Measurements from ENCODE around the gene TBC1D9B.

Gene TBC1D9B

DNA sequence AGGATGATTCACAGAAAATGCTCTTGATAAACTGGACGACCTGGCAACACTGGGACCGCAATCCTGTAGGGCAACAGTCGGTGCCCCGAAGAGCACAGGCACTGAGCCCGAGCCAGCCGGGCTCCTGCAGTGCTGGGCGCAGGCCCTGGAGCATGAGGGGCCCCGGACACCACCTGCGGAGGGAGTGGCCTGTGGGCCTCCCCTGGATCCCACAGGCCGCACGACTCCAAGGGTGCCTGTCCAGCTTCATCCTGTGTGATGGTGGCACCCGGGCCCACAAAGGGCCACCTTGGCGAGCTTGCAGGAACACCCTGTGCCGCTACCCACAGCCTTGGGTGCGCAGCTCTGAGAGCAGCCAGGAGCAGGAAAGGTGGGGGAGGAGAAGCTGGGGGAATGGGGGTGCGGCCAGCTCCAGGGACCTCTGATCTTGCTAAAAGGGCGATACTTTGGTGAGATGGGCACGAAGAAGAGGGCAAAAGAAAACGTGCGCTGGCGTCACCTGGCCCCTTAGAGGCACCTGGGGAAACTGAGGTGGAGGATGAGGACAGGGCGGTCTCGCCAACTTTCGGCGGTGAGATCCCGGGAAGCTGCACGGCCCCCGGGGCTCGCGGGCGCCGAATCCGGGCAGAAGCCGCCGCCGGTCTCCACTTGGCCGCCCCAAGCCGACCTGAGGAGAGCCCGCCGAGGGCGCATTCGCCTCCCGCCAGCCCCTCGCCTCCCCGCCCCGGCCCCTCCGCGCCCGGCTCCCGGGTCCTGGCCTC is 722 bp downstream of the TBC1D9B start:
- DNase-seq (ENCODE audit: low read depth) = no peak

GRCh38 chr5:179906294-179906794 is 1.4 kb downstream of the TBC1D9B start:
- no peak for DNase-seq (ENCODE audit: low read depth)

DNA sequence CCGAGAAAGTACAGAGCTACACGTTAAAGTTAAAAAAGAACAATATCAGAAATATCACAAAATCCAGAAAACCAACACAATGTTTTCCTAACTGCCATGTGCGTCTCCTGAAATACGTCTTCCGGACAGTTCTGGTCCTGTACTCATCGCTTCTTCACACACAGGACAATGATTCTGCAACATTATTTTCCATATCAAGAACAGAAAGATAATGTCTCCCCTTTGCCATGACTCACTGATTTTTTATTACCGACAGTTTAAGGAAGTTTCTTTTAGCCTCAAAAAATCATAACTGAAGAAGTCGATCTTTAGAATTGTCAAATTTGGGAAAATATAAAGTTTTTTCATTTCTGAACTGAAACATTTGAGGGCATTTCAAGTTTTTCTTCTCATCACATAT is 2.5 kb downstream of the TBC1D9B start:
- no peak for DNase-seq (ENCODE audit: low read depth)

DNA sequence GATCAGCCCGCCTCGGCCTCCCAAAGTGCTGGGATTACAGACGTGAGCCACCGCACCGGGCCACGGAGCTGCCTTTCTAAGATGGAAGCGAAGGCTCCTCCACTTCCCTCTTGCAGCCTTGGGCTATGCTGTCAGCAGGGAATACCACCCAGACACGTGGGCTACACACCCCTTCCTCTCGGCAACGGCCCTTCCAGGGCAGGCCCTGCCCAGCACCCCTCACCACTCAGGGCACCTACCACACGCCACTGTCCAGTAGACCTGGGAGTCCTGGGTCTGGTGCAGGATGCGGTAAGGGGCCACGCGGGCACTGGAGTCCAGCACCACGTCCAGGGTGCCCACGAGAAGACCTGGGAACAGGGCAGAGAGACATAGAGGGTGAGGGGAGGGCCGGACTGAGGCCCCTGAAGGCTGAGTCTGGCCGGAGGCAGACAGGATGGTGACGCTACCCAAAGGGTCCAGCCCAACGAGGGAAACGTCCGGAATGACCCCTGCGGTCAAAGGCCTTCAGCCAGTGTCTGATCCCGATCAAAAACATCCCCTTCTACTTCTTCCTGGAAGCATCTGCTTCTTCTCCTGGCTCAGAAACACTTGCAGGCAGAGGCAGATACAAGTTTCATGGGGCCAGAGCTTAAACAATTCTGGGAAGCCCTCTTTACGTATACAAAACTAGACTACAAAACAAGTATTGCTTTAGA is 3.1 kb downstream of the TBC1D9B start:
- no peak for DNase-seq (ENCODE audit: low read depth)

DNA sequence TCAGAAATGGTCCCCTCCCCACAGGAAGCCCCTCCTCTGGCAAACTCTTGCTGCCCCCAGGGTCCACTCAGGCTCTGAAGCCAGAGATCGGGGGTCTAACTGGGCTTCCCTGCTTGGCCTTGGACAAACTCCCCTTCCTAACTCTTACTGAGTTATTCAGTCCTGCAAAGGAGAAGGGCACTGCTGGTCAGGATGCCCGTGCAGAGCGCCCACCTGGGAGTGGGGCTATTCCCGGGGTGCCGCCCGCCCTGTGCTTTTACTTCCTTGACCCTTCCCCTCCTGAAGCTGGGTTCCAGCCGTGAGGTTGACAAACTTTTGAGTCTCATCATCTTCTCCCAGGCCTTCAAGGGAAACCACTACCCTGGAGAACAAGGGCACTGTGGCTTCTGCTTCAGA is 4.9 kb downstream of the TBC1D9B start:
- no peak for DNase-seq (ENCODE audit: low read depth)

GRCh38 chr5:179901915-179902762 is 5.6 kb downstream of the TBC1D9B start:
- no peak for DNase-seq (ENCODE audit: low read depth)

GRCh38 chr5:179901462-179901861 is 6.2 kb downstream of the TBC1D9B start:
- no peak for DNase-seq (ENCODE audit: low read depth)

GRCh38 chr5:179900711-179901110 is 7.0 kb downstream of the TBC1D9B start:
- DNase-seq (ENCODE audit: low read depth) = no peak

DNA sequence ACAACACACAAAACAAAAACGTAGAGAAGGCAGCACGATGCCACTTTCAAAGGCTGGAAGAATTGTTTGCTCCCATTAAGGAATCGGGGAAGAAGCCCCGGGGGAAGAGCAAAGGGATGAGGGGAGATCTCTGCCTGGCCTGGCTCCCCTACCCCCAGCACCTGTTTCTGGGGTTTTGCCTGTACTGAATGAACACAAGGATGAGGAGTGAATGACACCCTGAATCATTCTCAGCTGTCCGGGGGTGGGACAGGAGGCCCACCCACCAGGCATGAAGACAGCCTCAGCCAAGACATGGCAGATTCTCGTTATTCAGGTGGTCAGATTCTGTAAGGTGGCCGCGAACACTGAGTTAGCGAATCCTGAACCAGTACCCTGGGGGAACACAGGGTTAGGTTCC is 7.5 kb downstream of the TBC1D9B start:
- no peak for DNase-seq (ENCODE audit: low read depth)

DNA sequence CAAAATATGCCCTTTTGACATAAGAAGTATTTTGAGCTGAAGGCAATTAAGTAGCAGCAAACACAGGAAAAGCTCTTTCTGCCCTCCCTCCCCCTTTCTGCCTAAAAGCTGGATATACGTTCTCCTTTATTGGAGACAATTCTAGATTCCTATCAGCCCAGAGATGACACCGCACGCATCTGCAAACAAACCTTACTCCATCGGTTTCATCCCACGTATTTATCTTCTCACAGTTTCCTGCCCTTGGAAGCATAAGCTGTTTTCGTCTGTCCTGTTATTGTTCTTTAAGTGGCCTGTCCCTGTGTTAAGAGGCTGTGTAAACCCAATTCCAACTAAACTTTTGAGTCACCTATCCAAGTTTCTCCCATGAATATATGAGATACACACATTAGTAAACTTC is 11.8 kb downstream of the TBC1D9B start:
- no peak for DNase-seq (ENCODE audit: low read depth)

DNA sequence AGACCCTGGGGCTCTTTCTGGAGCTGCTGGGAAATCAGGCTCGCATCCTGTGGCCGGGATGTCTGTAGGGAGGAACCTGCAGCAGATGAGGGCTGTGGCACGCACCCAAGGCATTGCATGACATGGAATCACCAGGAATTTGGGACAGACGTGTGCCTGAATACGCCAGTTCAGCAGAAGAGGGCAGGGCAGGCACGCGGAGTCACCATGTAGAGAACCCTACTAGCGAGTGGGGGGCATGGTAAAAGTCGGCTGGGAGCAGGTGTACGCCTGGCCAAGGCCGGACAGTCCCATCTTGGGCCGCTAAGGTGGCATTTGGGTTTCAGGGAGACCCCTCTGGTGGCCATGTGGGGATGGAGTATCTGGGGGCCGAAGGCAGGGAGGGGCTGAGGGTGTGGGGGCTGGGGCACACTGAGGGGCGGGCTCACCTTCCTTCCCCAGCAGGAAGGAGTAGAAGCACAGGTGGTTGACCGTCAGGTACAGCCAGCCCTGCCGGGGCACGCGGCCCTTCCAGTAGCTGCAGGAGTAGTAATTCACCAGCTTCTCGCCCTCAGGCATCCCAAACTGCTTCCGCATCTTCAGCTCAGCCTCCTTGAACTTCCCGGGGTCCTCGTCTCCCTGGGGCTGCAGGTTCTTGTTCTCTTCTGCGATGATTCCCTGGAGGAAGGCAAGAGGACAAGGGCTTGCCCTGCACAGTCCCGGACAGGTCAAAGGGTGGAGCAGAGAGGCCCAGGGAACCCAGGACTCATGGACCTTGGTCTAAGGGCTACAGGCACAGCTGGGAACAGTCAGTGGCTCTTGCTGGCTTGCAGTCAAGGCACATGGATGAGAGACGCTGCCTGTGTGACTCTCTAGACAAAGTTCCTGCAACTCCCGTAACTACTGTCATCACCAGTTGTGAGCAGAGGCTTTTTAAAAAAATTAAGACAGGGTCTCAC is 13.5 kb downstream of the TBC1D9B start:
- no peak for DNase-seq (ENCODE audit: low read depth)

- no peak for DNase-seq (ENCODE audit: low read depth)
Observed at GRCh38 chr5:179893076-179893957, 14.4 kb downstream of the TBC1D9B start.

DNA sequence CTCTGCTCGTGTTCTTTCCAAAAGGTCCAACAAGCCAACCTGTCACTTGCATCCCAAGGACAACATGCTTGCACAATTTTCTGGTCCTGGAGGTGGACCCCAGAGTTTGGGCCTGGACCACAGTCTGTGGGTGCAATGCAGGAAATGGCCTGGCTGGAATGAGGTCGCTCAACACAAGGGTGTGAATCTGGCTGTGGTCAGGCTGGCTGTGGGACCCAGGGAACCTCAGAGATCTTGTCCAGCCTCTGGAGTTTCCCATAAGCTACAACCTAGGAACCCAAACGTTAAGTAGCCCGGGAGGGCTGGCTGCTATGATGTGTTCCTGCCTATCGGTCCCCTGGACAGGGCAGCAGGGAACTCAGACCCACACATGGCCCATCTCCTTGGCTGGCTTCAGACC is 15.4 kb downstream of the TBC1D9B start:
- no peak for DNase-seq (ENCODE audit: low read depth)

- DNase-seq (ENCODE audit: low read depth) = no peak
Observed at GRCh38 chr5:179890751-179891682, 16.7 kb downstream of the TBC1D9B start.

DNA sequence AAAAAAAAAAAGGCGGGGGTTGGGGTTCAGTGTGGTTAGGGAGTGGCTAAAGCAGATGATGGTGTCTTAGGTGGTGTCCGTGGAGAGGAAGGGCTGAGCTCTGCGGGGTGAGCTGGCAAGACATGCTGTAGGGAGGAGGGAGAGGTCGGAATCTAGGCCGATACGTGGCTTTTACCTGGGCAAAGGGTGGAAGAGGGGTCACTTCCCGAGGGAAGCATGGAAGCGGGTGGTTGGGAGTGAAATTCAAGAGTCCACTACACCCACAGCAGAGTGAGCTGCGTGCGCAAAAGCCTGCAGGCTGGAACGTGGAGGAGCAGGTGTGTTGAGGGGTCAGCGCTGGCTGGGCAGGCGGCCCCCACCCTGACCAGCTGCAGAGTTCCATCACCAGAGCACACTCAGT is 17.8 kb downstream of the TBC1D9B start:
- DNase-seq (ENCODE audit: low read depth) = no peak

DNA sequence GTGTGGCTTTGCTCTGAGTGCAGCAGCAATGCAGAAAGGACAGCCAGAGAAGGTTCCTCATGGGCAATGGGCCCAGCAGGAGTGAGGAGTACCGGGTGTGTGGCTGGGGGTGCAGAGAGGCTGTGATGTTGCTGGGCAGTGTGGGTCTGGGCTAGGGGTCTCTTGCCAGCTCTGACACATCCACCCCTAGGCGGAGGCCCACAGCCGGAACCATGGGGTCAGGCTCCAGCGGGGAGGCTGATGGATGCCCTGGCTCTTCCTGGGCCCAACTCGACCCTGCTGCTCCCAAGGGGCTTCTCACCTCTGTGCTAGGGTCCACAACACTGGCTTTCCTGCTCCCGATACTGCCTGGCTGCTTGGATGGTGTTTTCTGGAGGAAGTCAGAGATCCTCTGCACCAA is 19.9 kb downstream of the TBC1D9B start:
- no peak for DNase-seq (ENCODE audit: low read depth)

DNA sequence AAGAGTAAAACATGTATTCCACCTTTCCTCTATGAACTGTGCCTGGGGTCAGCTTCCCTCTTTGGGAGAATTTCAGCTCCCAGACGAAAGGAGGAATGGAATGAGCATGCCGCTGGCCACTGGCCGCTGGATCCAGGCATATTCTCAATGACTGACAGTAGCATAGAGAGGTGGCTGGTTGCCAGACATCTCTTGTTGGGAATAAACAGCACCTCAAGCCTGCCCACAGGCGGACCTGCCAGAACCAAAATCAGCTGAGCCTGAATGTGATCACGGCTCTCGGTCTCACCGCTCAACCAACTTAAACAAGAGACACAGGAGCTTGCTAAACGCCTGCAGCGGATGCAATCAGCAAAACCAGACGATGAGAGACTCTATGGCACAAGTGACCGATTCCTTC is 20.6 kb downstream of the TBC1D9B start:
- no peak for DNase-seq (ENCODE audit: low read depth)

GRCh38 chr5:179886190-179886911 is 21.3 kb downstream of the TBC1D9B start:
- no peak for DNase-seq (ENCODE audit: low read depth)
